Stomach (tissue), 4 donors: ENCODE data around the gene MRPL55.

ENCODE experiments used
- CTCF ChIP-seq, 7 experiments: fragments of 450-650 bp in 4 of 7; fragments of 200-600 bp in 3 of 7; sonication (generic) in 3 of 7; IDR thresholded peaks; one replicate each; pipeline ENCODE4 v1.5.1; 2016 to 2019; ENCODE audit warnings: antibody characterized with exemption in 7 of 7, control low read depth in 2 of 7, mild to moderate bottlenecking in 1 of 7
- POLR2A ChIP-seq, 4 donors: fragments of 450-650 bp; IDR thresholded peaks; one replicate each; pipeline ENCODE4 v1.6.1; 2016; ENCODE audit warnings: antibody characterized with exemption in 4 of 4, control low read depth in 2 of 4, mild to moderate bottlenecking in 1 of 4, moderate library complexity in 1 of 4

- TF ChIP-seq CTCF (IDR thresholded peaks at IDR 0.05) (no peak), POLR2A (IDR thresholded peaks at IDR 0.05) (no peak)
Measured at GRCh38 chr1:228156941-228157728, 48.0 kb upstream of the MRPL55 start.
